HL-60/S4 treated with phorbol 12-myristate 13-acetate at 8.2 ng/mL for 4 days and 3 days (cell line): Measurements from ENCODE around the gene PFKP.

Experiments used
- in situ Hi-C: fragments of 300-500 bp; cut with MboI; formaldehyde crosslinking; loops from 2 replicates; pipeline ENCODE4 v1.15.0; 2022; ENCODE audit warnings: low sequenced_read_pairs

PFKP gene

GRCh38 chr10:3129581-3130340, 62.4 kb downstream of the PFKP start:
- in situ Hi-C loops: no loop called here

DNA sequence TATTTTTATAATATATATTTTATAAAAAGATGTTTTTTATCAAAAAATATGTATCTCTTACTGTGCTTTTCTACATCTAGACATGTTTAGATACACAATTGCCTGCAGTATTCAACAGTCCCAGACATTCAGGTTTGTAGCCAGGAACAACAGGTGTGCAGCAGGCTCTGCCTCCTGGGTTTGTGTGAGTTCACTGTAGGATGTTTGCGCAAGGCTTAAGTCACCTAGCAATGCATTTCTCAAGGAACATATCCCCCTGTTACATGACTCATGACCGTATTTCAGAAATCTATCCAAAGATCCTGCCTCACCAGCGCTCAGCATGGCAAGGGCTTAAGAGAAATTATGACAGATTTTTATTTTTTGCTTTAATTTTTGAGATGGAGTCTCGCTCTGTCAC, 63.8 kb downstream of the PFKP start:
- in situ Hi-C loops: no loop called here

DNA sequence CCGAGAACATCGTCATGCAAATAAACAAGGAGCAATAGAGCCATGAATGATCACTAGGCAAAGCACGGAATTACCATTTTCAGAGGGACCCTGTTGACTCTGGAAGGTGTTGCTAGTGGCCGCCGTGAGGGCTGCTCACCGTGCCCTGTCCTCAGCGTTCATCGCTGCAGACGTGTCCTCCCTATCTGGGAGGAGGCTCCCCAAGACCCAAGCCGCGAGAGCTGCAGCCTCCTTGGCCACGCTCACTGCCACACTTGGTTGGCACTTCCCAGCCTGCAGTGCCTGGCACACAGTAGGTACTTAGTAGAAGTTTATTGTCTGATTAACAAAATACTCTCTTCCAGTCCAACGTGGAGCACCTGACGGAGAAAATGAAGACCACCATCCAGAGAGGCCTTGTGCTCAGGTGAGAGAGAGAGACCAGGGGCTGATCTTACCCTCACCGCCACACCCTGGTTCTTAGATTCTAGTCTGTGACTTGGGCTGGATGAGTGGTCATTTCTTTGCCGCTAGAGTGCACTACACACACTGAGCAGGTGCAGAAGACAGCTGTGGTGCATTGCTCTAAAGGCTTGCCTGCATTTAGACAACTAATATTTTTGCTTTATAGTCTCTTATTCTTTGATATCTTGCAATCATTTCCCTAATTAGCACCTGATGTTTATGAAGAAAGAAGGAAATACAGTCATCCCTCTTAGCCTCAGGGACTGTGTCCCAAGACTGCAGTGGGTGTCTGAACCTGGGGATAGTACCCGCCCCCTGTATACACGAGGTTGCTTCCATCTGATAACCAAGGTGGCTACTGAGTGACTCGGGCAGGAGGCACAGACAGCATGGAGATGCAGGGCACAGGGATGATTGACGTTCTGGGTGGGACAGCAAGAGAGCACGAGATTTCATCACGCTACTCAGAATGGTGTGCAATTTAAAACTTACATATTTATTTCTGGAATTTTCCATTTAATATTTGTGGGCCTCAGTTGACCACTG, 65.0 kb downstream of the PFKP start:
- in situ Hi-C loops: no loop called here

DNA sequence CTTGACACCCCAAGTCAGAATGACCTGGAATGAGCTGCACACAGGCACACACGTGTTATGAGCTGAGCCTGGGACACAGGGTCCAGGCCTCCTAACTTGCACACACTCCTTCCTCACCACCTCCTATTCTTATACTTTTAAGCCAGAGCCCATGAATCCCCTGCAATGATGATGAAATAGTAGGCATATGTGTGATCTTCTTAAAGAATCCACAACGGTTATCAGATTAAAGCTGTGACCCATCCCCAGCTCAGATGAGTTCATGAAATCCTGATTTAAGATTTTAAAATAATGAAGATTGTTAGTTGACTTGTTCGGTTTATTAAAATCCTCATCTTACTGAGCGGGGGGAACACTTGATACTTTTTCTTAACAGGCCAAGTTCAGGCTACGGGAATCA, 66.6 kb downstream of the PFKP start:
- in situ Hi-C loops: no loop called here

- in situ Hi-C loops: no loop called here
Observed at GRCh38 chr10:3135006-3135405, 67.7 kb downstream of the PFKP start.

DNA sequence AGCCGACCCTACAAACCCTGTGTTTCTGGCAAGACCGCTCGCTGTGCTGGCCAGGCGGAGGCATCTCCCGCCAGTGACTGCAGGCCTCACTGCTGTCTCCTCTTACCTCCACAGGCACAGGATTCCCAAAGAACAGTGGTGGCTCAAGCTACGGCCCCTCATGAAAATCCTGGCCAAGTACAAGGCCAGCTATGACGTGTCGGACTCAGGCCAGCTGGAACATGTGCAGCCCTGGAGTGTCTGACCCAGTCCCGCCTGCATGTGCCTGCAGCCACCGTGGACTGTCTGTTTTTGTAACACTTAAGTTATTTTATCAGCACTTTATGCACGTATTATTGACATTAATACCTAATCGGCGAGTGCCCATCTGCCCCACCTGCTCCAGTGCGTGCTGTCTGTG, 69.0 kb downstream of the PFKP start:
- in situ Hi-C loops: no loop called here

- in situ Hi-C loops: no loop called here
Observed at GRCh38 chr10:3136763-3137611, 69.6 kb downstream of the PFKP start.

DNA sequence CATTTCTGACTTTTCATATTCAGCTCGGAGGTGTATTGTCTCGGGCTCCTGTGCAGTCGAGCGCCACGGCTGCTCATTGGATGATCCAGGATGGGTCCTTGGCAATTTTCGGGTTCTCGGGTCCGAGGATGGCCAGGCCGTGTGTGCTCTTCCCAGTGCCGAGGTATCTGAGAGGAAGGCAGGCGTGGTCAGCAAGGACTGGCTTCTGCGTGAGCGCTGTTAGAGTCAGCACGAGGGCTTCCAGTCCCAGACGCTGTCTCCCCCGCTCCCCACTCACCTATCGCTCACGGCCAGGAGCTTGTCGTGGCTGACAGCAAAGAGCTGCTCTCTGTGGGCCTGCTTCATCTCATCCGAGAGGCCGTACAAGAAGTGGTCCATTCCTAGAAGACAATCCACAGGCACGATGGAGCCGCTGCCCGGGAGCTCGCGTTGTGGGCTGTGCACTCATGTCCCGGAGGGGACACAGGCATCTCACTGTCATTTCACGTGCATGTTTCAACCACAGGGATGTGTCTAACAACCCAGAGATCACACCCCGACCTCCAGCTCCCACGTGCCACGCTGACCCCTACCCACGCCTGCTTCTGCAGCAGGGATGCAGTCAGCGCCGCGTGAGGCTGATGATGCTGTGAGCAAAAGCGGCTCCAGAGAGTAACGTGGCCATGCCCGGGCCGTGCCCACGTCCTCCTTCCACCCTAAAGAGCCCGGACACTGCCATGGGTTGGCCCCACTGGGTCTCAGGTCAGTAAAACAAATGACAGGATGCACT, 70.8 kb downstream of the PFKP start:
- in situ Hi-C loops: no loop called here

- in situ Hi-C loops: no loop called here
Observed at GRCh38 chr10:3139216-3139910, 72.0 kb downstream of the PFKP start.

DNA sequence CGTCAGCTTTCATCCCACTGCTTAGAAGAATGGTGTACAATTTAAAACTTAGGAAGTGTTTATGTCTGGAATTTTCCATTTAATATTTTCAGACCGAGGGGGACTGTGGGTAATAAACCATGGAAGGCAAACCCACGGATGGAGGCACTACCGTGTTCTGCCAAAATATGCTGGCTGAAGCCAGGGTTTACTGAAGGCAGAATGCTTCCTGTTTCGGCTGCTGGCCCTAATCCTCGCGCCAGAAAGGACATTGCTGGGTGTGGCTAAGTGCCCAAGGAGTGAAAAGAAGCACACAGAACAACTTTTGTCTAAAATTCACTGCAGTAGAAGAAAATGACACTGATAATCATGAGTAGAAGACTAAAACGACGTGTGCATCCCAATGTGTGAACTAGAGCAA, 72.9 kb downstream of the PFKP start:
- in situ Hi-C loops: no loop called here

DNA sequence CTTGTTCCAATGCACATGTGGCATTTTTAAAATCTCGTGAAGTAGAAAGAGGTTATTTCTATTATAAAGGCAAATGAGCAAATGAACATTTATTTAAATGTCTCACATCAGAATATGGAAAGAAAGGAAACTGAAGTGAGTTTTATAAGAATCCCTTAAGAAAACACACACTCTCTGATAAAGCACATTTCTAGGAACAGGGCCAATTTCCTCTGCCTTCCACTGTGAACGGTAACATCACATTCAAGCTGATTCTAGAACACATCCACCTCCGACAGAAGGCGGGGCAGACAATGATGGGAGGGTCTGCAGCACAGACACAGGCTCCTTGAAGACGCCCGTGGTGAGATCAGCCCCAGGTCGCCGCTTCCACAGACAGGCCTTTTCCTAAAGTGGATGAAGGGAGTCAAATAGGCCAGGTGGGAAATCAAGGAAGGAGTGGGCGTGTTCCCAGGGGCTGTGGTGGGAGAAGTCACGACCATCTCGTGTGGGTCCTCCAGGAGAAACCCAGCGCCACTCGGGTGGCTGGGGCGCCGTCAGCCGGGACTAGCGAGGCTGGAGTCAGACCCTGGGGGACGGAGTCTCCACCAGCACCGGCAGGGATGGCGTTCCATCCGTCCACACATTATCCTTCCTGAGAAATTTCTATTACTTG, 74.1 kb downstream of the PFKP start:
- in situ Hi-C loops: no loop called here

GRCh38 chr10:3142146-3142875, 75.0 kb downstream of the PFKP start:
- in situ Hi-C loops: no loop called here

DNA sequence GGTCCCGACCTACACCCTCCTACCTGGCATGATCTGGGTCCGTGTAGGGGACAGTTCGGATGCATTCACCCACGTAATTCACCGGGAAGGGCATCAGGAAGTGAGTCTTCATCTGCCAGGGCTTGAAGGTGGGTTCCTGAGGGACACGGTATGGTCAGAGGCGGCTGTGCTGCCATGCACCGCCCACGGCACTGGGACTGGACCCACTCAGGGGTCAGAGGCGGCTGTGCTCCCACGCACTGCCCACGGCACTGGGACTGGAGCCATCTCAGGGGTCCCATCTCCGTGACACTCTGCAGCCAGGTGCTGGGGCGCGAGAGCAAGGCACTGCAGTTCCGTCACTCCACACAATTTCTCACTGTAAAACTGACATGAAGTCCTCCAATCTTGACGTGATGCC, 76.0 kb downstream of the PFKP start:
- in situ Hi-C loops: no loop called here

- in situ Hi-C loops: no loop called here
Observed at GRCh38 chr10:3143791-3144434, 76.6 kb downstream of the PFKP start.

- in situ Hi-C loops: no loop called here
Observed at GRCh38 chr10:3145366-3145765, 78.0 kb downstream of the PFKP start.

GRCh38 chr10:3146289-3146688, 78.9 kb downstream of the PFKP start:
- in situ Hi-C loops: no loop called here

DNA sequence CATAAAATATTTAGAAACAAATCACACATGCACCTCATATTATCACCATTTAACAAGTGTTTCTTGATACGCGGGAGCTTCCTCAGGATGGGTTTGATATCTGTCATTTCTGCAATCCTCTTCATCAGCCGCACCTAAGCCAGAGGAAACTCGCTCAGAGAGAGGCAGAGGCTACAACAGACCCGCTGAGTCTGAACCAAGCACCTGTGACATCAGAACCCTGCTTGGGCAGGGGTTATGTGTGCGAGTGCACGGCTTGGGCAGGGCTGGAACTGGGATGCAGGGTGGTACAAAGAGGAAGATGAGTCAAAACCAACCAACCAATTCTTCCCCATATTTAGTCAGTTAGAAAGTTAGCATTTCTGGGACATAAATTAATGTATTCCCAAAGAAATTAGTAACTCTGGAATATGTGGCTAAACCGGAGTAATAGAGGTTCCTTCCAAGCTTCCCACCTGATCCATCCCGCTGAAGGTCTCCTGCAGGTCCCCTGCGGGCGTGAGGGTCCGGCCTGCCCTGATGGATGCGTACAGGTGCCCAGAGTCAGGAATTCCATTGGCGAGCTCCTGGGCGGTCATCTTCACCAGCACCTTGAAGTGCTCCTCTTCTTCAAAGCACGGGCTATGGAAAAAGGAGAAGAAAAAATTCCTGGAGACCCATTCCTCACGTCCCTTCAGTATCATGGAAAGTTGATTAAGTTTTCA, 79.9 kb downstream of the PFKP start:
- in situ Hi-C loops: no loop called here
